NCI-H1694 (cell line): ENCODE data around the gene SH2B3.

Source experiments
- DNase-seq: peaks from one replicate; lab custom pipeline; 2025; lab: John Stamatoyannopoulos, UW

Gene SH2B3

DNA sequence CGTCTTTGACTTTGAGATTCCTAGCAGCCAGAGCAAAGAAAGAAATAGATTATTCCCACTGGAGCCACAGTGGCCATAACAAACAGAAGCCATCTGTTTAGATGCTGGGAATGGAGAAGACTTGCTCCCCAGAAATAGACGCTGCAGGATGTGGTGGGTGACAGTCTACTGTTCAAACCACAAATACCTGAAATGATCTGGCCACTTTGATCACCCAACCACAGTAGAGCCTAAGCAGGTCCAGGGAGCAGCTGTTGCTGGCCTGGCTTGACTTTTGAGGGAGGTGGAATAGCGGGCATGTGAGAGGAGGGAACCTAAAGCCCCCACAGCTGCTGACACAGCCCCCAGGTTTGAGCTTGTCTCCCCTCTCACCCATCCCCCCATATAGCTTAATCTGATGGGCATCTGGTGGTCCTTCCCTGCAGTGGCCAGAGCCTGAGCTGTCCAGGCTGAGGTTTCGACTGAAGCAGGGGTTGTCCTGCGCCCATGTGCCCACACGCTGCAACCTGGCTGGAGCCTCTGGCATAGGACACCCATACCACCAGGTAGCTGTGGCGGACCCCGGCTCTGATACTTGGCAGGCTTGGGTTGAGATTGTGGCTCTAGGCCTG is 38.7 kb downstream of the SH2B3 start:
- DNase-seq: no peak

DNA sequence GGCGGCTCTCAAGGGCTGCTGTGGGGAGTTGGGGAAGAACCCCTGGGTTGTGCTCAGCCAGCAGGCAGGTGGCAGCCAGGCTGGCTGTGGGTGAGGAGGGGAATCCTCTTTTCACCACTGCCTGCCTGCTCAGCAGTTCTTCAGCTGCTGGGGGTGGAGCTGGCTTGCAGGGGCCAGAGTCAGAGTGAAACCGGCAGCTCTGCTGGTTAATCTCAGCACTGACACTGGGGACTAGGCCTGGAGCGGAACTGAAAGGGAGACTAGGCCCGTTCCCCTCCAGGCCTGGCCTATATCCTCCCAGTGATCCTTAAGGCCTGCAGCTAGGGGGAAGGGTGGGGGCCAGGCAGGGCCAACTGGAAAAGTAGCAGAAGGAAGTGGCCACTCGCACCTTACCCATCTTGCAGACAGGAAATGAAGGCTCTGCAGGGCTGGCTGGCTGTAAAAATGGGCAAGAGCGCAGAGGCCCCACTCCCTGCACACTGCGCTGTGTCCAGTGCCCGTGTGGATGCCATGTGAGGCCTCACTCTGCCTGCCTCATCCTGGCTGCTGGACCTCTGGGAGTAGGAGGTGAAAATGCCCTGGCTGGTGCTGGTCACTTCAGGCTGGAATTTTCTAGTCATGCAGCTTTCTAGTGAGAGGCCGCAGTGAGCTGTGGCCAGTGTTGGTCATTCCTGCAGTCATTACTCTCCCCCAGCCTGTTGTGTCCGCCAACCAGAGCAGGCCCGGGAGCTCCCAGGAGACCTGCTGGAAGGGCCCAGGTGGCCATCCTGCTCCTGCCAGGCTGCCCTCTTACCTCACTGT is 39.4 kb downstream of the SH2B3 start:
- DNase-seq: no peak

DNA sequence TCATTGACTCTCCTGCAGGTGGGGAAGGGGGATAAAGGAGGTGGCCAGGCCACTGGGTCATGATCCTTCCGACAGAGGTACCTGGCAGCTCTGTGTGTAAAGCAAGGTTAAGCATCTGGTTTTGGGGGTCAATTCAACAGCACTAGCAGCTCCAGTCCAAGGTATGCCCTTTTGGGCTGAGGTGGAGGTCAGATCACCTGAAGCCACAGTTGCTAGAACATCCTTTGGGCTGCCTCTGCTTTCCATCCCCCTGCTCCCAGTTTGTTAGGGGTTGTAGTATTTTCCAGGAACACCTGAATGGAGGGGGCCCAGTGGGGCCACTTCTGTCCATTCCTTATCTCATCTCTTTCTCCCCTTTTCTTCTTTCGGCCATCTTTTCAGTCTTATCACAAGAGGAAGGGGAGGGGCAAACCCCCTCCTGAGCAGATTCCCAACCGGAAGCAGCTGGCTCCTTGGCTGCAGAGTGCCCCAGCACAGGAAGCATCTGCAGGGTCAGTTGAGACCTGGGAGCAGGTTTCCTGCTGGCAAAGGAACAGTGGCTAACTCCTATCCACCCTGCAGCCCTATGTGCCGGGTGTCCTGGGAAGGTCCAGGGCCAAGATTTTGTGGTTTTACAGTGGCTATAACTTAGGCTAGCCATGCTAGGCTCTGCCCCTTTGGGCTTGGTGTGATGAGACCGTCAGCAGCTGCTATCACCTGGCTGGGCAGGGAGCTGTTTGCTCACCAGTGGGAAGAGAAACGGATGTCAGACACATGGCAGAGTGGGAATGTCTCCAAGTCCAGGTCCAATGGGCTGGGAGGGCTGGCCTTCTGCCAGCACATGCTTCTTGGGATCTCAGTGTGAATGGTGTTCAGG is 40.2 kb downstream of the SH2B3 start:
- no peak for DNase-seq

DNA sequence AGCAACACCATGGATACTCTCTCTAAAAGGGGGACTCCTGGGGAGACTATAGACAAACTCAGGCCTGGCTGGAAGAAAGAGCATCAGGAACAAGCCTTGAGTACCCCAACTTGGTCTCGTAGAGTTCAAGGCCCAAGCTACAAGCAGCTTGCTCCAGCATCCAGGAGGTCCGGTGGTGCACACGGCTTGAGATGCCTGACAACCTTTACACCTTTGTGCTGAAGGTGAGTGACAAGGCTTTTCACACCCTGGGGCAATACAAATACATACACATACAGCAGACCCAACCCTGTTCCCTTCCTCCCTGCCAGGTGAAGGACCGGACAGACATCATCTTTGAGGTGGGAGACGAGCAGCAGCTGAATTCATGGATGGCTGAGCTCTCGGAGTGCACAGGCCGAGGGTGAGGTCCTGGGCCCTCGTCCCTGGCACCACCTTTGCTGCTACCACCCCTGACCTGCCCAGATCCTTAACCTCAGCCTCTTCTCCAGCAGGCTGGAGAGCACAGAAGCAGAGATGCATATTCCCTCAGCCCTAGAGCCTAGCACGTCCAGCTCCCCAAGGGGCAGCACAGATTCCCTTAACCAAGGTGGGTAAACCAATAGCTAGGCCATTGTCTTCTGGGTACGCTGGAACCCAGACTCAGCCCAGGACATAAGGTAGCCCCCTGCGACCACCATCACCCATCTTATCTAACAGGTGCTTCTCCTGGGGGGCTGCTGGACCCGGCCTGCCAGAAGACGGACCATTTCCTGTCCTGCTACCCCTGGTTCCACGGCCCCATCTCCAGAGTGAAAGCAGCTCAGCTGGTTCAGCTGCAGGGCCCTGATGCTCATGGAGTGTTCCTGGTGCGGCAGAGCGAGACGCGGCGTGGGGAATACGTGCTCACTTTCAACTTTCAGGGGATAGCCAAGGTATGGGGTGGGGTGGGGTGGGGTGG is 41.2 kb downstream of the SH2B3 start:
- no peak for DNase-seq

DNA sequence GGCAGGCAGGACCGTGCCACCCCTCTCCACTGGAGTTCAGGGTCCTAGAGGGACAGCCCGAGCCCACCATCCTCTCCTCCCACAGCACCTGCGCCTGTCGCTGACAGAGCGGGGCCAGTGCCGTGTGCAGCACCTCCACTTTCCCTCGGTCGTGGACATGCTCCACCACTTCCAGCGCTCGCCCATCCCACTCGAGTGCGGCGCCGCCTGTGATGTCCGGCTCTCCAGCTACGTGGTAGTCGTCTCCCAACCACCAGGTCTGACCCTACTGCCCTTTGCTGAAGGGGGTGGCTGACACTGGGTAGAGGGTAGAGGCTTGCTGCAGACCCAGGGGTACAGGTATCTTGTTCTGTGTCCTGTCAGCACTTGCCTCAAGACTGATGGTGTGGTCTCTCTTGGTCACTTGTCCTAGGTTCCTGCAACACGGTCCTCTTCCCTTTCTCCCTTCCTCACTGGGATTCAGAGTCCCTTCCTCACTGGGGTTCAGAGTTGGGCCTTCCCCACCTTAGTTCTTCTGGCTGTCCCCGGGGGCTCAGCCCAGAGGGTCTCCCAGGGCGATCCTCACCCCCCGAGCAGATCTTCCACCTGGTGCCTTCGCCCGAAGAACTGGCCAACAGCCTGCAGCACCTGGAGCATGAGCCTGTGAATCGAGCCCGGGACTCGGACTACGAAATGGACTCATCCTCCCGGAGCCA is 42.0 kb downstream of the SH2B3 start:
- no peak for DNase-seq

DNA sequence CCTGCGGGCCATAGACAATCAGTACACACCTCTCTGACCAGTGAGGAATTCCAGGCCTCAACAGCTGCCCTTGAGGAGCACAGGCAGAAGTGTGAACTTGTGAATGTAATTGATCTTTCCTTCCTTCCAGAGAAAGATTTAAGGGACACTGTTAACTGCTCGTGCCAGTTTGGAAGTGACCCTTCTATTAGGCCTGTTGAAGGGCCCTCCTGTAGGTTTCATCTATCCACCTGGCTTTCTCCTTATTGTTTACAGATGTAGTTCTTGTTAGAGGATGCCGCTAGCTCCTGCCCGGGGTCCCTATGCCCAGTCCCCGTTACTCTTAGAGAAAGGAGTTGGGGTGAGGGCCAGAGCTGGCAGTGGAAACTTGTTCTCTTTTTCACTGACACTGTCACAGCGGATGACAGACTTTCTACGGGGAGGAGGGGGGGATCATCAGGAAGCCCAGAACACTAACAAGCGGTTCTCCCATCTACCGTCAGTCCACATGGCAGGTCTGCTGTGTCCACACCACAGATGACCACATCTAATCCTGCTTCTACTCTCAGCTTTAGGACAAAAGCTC is 42.6 kb downstream of the SH2B3 start:
- no peak for DNase-seq

DNA sequence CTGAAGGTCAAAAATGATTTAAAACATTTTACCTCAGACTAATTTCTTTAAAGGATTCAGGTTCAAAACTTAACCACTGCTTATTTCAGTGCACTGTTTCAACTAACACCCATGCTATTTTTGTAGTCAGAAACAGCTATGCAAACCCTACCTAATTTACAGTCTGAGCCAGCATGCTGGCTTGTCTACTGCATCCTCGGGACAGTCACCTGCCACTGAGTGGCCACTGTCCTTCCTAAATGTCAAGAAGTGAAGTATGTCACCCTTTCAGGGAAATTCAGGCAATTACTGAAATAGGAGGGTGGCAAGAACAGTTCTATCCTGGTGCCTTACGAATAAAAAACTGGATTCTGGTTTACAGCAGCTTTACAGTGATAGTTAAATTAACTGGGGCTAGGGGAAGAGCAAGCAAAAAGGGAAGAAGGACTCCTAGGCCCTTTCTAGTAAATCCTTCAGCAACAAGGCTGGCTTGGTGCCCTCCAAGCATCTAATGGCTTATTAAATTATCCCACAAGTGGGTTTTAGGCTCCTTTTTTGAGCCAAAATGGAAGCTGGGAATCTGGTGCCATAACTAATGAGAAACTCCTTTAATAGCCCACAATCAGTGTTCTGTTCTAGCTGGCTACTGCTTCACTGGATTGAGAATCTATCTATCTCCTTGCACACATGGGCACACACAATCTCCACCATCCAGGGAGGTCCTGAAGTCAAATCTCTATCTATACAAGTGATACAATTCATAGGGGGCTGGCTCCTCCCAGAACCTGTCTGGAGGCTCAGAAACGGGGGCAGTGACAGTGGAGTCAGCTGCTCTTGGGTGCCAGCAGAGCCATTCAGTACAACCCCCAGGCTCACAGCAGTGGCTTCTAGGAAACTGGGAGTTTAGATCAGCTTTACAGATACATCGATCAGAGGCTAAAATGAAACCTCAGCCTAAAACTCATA is 43.4 kb downstream of the SH2B3 start:
- no peak for DNase-seq

DNA sequence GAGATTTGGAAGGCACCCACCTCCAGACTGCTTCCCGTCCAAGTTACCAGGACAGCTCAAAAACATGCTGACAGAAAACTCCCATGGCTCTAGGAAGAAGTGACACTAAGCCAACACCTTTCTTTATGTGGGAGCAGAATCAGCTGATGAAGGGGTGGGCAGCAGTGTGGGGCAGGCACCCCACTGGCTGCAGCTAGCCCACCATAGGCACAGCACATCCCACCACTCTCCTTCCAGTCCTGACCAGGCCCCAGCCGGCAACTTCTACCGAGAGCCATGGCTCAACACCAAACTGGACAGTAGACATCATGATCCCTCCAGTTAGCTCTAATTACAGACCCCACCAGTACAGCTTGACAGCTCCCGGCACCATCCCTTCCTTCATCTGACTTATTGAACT is 45.0 kb downstream of the SH2B3 start:
- no peak for DNase-seq

DNA sequence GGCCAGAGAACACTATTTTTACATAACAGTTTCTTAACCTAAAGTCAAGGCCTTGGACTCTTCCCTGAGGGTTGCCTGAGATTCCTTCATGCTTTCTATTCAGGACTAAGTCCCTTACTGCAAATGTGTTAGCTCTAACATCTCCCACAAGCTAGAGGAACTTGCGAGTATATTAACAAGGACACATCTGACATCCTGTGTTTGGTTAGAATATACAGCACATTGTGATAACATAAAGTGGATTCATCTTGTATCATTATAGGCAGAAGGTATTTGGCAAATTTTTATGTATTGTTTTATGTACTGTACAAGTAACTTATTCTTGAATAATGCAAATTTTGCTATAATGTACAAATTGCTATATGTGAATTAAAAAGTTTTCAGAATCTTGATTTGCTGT is 45.5 kb downstream of the SH2B3 start:
- no peak for DNase-seq

DNA sequence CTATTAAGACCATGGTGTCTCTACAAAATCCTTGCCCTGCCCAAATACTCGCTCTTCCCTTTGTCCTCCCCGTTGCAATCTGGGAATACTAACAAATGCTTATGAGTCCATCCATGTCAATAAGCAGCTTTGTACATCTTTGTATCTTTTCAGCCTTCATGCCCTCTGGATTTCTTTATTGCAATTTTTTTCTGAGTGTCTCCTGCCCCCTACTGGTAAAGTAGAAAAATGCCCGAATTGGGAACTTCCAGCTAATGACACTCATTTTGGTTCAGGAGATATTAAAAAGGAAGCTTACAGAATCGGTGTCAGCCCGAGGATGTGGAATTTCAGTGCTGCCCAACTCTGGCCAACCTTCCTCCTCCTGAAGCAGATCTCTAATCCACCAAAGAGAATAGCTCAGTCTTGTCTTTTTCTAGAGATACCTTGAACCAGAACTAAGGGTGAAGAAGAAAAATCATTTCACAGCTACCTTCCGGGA is 46.0 kb downstream of the SH2B3 start:
- peak; percentile 30 for DNase-seq

DNA sequence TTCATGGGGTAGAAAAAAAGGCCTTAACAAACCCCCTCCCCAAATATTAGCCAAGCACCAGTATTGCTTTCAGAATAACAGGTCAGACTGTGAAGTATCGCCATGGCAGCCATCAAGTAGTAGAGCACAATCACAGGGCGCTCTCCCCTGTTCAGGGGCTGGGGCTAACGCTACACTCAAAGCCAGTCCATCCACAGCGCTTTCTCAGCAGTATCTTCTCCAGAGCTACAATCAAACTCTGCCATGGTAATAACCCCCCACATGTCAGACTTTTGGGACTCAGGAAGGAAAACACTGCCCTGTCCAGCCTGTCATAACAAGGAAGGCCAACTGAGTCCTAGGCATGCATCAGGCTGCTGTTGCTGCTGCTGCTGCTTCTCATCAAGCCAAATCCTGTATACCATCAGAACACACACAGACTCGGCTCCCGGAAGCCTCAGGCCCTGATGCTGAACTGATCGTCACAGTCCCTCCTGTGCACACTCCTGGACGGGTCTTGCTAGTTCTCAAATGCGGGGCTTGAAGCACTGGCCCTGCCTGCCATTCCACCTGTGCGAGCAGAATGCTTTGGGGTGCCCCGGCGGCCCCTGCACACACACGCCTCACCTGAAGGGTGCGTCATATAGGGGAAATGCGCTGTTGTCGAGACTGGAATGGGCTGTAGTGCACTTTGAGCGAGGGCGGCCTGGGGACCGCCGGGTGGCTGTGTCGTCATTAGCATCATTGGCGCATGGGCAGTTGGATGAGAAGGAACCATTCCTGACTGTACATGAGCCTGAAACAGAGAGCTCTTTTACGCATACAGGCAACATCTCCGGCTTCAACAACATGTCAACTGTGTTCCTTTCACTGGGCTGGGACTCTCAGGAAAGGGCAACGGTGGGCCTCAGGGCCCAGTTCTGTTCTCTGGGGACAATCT is 47.6 kb downstream of the SH2B3 start:
- no peak for DNase-seq

DNA sequence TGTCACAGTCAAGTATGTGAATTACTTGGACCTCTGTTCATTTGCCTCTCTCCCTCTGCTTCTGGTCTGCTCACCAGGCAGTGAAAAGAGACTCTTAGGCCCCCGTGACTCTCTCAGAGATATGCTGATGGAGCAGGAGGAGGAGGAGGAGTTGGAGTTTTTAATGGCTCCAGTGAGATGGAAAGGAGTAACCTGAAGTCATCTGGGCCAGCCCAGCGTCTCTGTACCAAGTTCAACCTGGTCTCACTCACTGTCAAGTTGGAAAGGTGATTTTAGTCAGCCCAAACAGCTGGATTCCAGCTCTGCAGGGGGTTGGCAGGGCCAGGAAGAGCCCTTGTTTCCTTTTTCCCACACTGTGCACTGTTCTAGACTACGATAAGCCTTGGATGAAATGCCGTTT is 48.6 kb downstream of the SH2B3 start:
- DNase-seq: no peak

DNA sequence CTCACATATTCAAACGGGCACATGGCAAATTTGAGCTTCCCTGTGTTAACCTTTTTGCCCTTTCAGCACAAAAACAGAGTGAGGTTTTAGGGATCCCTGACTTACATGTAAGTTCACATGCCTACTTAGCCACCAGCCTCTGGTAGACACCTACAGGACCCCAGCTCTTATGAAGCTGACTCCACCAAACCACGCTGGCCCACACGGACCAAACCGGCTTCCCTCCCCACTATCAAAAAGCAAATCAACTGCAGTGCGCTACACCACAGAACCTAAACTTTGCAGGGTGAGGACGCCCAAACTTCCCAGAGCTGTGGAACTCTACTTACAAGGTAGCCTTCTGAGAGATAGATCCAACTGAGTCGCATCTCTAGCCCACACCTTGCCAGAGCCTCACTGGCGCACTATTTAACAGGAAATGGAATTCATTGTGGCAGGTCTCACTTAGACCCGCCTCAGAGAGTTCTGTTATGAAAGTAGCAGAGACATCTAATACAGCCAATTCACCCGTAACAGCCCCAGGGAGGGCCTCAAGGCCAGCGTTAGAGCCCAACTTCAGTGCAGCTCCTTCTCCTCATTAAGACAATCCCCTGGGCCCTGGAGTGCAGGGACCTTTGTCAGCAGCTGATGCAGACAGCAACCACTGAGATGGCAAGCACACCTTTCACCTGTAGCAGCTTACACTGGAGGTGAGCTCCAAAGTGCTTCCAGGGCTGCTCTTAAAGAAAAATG is 49.2 kb downstream of the SH2B3 start:
- DNase-seq: no peak

DNA sequence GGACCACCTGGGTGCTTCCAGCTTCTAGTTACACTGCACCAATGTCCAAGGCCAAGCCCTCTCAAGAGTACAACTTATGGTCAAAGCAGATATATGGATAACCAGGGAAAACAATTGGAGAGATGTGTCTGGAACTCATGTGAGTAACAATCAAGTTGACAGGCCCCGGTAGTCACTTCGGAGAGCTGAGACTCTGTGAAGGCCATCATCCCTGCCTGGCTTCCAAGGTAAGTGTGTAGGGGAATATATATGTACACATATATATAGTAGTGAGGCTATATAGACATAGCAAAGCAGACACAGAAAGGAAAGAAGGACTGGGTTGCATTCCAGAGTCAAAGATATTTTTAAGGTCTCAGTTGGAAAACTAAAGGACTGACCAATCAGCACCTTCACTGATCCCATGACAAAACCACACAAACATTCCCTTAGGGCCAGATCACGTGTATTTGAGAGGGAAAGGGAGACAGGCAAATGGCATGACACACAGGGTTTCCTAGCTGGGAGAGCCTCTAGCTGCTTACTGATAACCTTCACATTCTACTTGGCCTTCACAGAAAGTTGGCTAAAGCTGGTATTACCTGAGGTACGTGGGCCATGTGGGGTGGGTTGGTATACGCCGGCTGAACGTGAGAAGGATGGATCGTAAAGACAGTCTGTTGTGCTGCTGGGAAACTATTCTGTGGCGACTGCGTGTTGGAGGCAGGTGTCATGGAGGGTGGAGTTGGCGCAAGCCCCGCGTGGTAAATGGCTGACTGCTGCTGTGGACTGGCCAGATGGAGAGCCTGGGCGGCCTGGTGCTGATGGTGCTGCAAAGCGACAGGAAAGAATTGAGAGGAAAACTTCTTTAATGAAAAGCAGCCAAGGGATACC is 50.0 kb downstream of the SH2B3 start:
- no peak for DNase-seq

DNA sequence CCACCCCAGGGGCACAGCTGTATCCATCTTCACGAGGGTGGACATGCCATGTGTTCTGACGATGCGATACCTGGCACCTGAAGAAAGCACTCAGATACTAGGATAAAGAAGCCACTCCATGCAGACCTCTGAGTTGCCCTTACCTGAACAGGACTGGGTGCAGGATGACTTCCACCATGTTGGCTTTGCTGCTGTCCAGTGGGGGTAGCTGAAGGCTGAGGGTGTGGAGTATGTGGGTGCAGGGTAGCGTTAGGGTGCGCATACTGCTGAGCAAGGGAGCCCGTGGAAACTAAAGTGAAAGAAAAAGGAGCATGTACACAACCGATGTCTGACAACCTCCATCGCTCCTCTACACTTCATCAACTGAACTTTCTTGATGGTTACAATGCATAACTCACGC is 51.3 kb downstream of the SH2B3 start:
- DNase-seq: no peak

DNA sequence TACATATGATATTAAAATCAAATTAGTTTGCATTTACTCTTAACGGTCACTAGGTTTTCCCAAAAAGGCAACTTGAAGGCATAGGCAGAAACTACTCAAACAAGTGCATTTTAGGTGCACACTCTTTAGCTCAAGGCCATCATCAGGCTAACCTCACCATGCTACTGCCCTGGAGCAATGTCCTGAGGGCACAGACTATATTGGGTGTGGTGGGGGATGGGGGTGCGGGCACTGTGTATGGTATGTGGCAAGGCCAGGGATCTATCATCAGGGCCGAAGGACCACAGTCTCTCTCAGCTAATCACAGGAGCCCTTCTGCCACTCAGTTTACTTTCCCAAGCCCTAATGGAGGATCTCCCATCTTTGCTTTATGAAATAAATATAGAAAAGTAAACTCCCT is 51.9 kb downstream of the SH2B3 start:
- DNase-seq: no peak
